ENCODE results near the gene MTERF2. TPM values are rescaled to one million over a fixed set of nuclear protein-coding genes. Genes with fewer than 3 reads are reported as not detected.
A peak's percentile ranks its signal among the peaks of the same experiment; 100 is the strongest.

Gene MTERF2
- total RNA-seq, 2 donors from 2014 or later, result 18.2 to 26.8 TPM

DNA sequence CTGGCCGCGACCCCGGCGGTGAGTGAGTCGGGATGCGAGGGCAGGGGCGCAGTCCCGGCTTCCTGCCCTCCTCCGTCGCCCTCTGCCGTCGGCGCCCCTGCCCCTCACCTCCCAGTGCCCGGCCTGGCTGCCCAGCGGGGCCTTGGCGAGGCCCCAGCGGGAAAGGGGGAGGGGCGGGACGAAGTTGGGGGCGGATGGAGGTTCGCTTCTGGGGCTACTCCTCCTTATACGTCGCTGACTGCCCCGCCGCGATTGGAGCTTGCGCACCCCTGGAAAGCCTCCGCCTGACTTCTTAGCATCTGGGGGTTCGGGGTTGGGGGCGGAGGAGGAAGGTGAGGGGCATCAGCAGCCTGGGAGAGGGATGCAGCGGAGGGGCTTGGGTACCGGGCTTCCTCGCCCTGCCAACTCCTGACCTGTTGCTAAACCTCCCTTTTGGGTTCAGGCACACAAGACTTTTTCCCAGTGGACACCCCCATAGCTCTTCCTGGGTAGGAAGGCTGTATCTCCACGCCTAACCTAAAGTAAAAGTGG is 30.8 kb downstream of the MTERF2 start:
- Histone ChIP-seq H3K27me3 (no peaks in the 10 kb centered on the region), H3K27ac (peak overlapping the region; percentile 99), H3K4me1 (peaks cover 0 to 47% of the 10 kb centered on the region in 2 donors), H3K36me3 (no peaks in the 10 kb centered on the region), H3K9me3 (no peaks in the 10 kb centered on the region), H3K4me3 (peak overlapping the region; percentile 92 to 97)
- TF ChIP-seq, protein P1, sequence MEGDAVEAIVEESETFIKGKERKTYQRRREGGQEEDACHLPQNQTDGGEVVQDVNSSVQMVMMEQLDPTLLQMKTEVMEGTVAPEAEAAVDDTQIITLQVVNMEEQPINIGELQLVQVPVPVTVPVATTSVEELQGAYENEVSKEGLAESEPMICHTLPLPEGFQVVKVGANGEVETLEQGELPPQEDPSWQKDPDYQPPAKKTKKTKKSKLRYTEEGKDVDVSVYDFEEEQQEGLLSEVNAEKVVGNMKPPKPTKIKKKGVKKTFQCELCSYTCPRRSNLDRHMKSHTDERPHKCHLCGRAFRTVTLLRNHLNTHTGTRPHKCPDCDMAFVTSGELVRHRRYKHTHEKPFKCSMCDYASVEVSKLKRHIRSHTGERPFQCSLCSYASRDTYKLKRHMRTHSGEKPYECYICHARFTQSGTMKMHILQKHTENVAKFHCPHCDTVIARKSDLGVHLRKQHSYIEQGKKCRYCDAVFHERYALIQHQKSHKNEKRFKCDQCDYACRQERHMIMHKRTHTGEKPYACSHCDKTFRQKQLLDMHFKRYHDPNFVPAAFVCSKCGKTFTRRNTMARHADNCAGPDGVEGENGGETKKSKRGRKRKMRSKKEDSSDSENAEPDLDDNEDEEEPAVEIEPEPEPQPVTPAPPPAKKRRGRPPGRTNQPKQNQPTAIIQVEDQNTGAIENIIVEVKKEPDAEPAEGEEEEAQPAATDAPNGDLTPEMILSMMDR (IDR thresholded peaks at IDR 0.05), result peak; percentile 23 to 53
- DNase-seq (ENCODE audit: low spot score), result peak; percentile 69

DNA sequence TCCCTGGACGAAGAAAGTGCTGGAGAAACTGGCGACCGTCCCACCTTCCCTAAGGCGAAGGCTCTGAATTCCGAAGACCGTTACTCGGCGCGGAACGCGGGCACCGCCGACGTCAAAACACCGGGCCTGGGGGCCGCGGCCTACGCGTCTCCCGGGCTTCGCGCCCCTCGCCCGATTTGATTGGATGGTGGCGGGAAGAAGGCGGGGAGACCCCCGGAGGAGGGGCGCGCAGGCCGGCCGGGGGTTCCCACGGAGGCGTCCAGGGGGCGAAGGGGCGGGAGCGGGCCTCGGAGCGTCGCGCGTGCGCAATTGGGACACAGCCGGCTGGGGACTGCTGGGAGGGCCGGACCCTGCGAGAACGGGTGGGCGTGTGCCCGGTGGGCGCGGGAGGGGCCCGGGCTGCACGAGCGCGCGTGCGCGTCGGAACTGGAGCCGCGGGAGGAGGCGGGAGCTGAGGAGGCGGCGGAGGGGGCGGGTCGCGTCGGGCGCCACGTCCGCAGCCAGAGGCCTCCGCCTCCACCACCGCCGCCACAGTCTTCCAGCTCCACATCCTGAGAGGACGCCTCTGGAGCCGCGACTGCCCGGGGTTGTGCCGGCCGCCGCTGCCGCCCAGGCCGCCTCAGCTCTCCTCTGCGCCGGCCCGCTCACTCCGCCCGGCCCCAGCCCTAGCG is 31.4 kb downstream of the MTERF2 start, which contains the start of gene TMEM263:
TMEM263 (plus strand) TSS at position 531 of the 671 bp plus-strand sequence. CDS start 11,210 bp downstream, outside the sequence.
- H3K4me1 ChIP-seq, result peaks cover 0 to 44% of the 10 kb centered on the region in 2 donors
- peak; percentile 91 for DNase-seq (ENCODE audit: low spot score)
- TF ChIP-seq, protein P1 (IDR thresholded peaks at IDR 0.05), result no peak
- H3K27me3 ChIP-seq, result no peaks in the 10 kb centered on the region
- H3K4me3 ChIP-seq, result peak within 1 kb of the TSS; percentile 92 to 97
- no peaks in the 10 kb centered on the region for H3K9me3 ChIP-seq
- H3K27ac ChIP-seq, result peak within 1 kb of the TSS; percentile 99
- no peaks in the 10 kb centered on the region for H3K36me3 ChIP-seq

DNA sequence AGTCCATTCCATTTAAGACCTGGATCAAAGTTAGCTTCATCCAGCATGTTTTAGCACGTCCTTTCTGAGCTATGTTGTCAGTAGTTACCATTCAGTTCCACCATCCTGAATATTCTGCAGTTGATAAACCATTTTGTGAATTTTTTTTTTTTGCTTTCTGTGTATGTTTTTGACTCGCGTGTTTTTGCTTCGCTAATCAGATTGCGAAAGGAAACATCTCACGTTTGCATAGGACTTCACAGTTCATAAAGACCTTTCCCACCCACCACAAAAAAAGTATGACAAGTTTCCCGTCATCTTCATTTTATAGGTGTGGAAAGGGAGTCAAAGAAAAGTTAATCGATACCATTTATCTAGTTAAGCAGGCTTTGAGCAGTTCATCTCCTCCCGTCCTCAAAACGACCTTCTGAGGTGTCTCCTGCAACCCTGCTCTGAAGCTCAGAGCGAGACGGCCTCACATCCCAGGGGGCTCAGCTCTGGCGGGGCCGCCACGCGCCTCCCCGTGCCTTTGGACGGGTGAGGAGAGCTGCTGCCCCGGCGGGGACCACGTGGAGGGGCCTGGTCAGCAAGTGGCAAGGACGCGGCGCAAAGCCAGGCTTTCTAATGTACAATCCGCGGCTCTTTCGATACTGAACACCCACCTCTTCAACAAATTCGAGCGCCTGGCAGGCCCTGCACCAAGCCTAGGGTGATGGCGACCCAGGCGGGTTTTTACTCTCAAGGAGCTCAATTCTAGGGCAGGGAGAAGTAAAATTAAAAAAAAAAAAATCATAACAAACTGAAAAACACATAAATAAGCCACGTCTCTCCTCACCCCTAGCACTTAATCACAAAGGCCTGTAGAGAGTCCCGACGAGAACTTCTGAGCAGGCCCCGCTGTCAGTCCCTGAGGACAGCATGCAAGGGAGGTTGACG is 32.2 kb downstream of the MTERF2 start:
- Histone ChIP-seq H3K4me3 (peak overlapping the region; percentile 92 to 97), H3K27me3 (no peaks in the 10 kb centered on the region), H3K9me3 (no peaks in the 10 kb centered on the region), H3K36me3 (no peaks in the 10 kb centered on the region), H3K4me1 (peaks cover 0 to 37% of the 10 kb centered on the region in 2 donors), H3K27ac (peak overlapping the region; percentile 99)
- peak; percentile 59 for DNase-seq (ENCODE audit: low spot score)
- TF ChIP-seq, protein P1 (IDR thresholded peaks at IDR 0.05), result no peak

DNA sequence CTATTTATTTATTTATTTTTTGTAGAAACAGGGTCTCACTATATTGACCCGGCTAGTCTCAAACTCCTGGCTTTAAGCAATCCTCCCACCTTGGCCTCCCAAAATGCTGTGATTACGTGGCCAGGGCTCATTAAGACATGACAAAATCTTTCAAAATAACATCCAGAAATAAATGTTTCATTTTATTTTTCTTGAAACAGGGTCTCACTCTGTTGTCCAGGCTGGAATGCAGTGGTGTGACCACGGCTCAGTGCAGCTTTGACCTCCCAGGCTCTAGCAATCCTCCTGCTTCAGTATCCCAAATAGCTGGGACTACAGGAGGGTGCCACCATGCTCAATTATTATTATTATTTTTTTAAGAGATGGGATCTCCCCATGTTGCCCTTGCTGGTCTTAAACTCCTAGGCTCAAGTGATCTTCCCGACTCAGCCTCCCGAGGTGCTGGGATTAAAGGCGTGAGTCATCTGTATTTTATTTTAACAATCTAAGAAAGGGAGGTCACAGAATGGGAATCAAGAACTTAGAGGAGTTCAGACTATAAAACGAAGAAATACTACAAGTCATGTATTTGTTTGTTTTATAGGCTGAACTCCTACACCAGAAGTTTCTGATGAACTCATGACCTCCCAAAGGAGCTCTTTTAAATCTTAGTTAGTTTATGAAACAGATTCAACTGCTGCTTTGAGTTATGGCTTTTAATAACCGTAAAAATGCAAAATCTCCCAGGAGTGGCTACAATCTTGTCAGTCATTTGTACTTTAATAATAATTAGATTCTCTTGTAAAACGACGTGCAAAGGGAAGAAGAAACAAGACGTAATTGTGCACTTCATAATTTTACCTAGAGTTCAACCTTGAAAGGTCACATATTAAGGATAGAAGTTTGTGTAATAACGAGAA is 33.3 kb downstream of the MTERF2 start:
- no peak overlapping the region for H3K4me3 ChIP-seq
- H3K27ac ChIP-seq, result peak overlapping the region in 1 of 2 donors; percentile 99
- H3K4me1 ChIP-seq, result peaks cover 0 to 26% of the 10 kb centered on the region in 2 donors

More for the DNA sequence above, 33.3 kb downstream of the MTERF2 start:
- H3K27me3 ChIP-seq, result no peaks in the 10 kb centered on the region
- no peaks in the 10 kb centered on the region for H3K36me3 ChIP-seq
- DNase-seq (ENCODE audit: low spot score), result no peak
- TF ChIP-seq, protein P1 (IDR thresholded peaks at IDR 0.05), result no peak
- no peaks in the 10 kb centered on the region for H3K9me3 ChIP-seq

Data from right atrium auricular region (tissue), 2 donors.